NCI-H187 treated with DMSO at 0.1 percent for 48 hours (cell line): Measurements from ENCODE around the gene SENP1.

Experiments used
- DNase-seq: peaks from one replicate; lab custom pipeline; 2025; lab: John Stamatoyannopoulos, UW

The SENP1 gene

DNA sequence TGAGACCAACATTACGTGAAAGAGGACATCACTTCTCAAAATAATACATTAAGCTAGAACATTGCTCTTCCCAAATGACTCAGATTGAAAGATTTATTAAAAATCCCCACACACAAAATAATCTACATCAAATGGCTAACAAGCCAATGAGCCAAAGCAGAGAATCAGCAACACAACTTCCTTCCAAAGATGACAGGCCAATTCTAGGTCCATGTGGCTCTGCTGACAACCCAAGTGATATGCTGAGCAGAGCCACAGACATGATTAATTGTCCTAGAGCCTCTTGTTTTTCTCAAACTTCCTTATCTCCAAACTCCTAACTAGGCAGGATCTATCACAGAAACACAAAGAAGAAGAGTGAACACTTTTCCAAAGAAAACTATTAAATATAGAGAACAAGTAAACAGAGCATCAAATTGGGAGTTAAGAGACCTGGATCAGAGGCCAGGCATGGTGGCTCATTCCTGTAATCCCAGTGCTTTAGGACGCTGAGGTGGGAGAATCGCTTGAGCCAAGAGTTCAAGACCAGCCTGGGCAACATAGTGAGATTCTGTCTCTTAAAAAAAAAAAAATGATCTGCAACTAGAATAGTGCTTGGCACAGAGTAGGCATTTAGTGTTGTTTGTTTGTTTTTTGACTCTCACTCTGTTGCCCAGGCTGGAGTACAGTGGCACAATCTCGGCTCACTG lies 38.5 kb downstream of the SENP1 start:
- DNase-seq = no peak

- DNase-seq = no peak
Observed at GRCh38 chr12:48065041-48065440, 40.8 kb downstream of the SENP1 start.

DNA sequence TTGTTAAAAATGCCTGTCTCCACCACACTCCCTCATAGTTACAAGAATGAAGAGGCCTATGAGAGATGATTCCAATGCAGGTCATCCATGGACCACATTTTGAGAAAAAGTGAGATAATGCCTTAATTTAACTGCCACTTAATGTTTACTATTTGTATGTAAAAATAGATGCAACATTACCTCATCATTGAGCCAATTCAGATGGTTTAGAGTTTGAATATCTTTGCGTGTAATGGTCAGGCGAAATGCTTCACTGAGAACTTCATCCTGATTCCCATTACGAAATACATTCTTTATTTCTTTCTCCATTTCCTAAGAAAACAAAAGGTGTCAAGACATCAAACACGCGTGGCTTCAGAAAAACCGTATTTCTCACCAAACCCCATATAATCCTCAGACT lies 42.3 kb downstream of the SENP1 start:
- DNase-seq = no peak

- DNase-seq = no peak
Observed at GRCh38 chr12:48061938-48062719, 43.8 kb downstream of the SENP1 start.

DNA sequence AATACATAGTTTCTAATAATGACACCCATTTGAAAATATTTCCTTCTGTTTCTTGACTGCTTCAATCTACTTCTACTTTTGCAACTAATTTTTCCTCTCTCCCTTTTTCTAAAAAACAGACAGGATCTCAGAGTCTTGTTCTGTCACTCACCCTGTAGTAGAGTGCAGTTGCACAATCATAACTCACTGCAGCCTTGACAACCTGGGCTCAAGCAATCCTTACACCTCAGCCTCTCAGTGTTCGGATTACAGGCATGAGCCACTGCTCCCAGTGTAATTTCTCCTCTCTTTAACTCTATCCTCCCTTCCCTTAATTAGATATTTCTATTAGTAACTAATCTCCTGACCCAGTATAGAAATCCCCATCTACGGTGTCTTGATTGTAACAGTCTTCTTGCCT lies 45.4 kb downstream of the SENP1 start:
- no peak for DNase-seq

- no peak for DNase-seq
Observed at GRCh38 chr12:48058771-48059170, 47.1 kb downstream of the SENP1 start.

- DNase-seq = no peak
Observed at GRCh38 chr12:48054955-48055821, 50.7 kb downstream of the SENP1 start.

DNA sequence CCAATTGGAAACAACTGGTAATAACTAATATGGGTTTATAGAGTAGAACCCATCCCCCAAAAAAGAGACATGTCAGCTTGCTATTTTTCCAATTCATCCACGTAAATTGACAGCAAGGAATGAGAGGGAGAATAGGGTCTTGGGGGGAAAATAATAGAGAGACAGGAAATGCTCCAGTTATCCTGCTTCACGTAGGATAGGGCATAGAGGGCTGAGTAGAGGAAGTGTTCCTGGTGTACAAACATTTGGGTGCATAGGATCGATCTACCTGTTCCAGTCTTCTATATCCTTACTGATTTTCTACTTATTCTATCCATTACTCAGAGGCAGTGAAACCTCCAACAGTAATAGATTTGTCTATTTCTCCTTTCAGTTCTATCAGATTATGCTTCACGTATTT lies 52.0 kb downstream of the SENP1 start:
- DNase-seq = no peak

DNA sequence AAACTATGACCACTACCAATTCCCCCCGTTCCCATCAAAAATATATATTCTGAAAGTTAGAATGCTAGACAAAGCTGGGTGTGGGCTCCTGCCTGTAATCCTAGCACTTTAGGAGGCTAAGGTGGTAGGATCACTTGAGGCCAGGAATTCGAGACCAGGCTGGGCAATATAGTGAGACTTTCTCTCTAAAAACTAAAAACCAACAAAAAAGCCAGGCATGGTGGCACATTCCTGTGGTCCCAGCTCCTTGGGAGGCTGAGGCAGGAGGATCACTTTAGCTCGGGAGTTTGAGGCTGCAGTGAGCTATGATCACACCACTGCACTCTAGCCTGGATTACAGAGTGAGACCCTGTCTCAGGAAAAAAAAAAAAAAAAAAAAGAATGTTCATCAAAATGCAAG lies 52.8 kb downstream of the SENP1 start:
- no peak for DNase-seq

- DNase-seq = no peak
Observed at GRCh38 chr12:48051681-48052080, 54.2 kb downstream of the SENP1 start.

- no peak for DNase-seq
Observed at GRCh38 chr12:48050174-48050573, 55.7 kb downstream of the SENP1 start.

GRCh38 chr12:48045965-48046518 lies 59.8 kb downstream of the SENP1 start:
- DNase-seq = no peak

- DNase-seq = no peak
Observed at GRCh38 chr12:48045061-48045846, 60.6 kb downstream of the SENP1 start.

- no peak for DNase-seq
Observed at GRCh38 chr12:48044396-48044795, 61.5 kb downstream of the SENP1 start.

- no peak for DNase-seq
Observed at GRCh38 chr12:48043771-48044170, 62.1 kb downstream of the SENP1 start.

- DNase-seq = no peak
Observed at GRCh38 chr12:48041591-48042423, 64.1 kb downstream of the SENP1 start.

GRCh38 chr12:48040354-48040753 lies 65.5 kb downstream of the SENP1 start:
- DNase-seq = no peak

- no peak for DNase-seq
Observed at GRCh38 chr12:48039151-48039550, 66.7 kb downstream of the SENP1 start.

DNA sequence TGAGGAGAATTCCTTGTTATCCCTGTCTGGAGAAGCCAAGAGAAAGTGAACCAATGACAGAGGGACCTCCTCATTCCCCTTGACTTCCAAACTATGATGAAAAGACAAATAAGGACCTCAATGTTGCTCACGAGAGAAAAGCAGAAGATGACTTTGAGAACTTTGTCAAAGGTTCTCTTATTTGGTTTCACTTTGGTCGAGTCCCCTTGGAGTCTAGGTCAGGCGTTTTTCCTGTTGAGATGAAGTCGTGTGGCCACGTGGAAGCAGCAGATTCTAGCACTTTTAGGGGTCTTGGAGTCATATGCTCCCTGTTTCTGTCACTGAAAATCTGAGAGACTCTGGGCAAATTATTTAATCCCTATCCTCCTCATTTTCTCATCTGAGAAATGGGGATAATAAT lies 67.8 kb downstream of the SENP1 start:
- DNase-seq = no peak

DNA sequence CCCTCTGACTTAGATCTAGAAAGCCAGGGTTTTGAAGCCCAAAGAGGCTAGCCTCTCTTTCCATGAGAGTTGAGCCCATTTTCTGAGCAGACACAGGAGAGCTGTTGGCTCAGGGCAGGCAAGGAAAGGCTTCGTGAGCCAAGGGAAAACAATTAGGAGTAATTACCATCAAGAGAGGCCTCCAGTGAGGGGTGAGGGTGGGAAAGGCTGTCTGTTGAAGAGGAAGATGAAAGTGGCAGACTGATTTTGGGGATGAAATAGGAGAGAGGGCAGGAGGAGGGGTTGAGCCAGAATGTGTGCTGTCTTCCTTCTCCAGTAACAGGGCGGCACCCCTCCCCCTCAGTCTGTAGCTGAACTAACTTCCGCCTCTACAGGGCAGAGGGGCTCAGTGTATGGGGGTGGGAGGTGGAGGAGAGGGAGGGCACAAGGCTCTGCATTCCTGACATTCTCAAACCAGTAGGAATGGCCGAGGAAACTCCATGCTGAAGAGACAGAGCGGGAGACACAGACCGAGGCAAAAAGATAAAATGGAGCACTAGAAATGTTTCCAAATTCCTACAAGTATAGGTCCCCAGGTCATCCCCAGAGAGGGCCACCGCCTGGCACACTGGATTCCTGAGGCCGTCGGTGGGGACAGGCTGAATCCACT lies 68.5 kb downstream of the SENP1 start:
- DNase-seq = no peak
